Measurements from ENCODE around the gene PDE2A. TPM values are rescaled to one million over a fixed set of nuclear protein-coding genes. Genes with fewer than 3 reads are reported as not detected.

The PDE2A gene
- total RNA-seq, 1 donor from 2014 or later: 1.4 TPM

DNA sequence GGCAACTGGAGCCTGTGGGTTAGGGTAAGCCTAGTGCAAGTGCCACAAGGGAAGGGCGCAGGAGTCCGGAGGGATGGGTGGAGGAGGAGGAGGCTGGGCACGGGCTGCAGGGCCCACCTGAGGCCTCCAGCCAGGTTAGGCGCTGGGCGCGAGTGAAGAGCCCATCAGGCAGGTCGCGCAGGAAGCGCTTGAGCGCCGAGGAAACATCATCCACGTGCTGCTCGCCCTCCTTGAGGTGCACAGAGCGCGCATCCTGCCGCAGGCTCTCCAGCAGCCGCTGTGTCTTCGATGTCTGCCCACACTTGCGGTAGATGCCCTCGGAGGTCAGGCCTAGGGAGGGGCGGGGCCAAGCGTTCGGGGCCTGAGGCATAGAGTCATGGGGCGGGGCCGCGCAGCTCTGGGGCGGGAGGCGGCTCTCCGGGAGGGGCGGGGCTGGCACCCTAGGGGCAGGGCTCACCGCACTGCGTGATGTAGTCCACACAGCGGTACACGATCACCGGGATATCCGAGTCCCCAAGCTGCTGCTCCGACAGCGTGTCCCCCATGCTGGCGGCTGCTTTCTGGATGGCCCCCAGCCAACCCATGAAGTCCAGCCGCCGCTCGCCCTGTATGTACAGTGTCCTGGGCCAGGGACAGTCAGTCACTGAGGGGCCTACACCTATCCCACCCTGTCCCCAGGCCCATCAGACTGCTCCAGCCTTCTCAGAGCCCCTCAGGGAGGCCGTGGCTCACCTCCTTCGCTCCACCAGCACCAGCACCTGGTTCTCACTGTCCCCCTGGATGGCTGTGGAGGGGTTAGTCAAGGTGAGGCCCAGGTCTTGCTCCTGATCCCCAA lies 22.9 kb upstream of the PDE2A start:
- intact Hi-C loops (cut with micrococcal nuclease): no loop called here
- H3K27me3 Mint-ChIP-seq: no peaks in the 10 kb centered on the region
- no peaks in the 10 kb centered on the region for H3K9me3 Mint-ChIP-seq
- ATAC-seq (ENCODE audit: low read depth): no peak
- no peak overlapping the region for H3K27ac Mint-ChIP-seq
- ChIA-PET POLR2A (no interaction called here), CTCF (no interaction called here)
- no peaks in the 10 kb centered on the region for H3K4me1 Mint-ChIP-seq
- H3K4me3 Mint-ChIP-seq: no peak overlapping the region
- DNase-seq: no peak
- peaks cover 92% of the 10 kb centered on the region for H3K36me3 Mint-ChIP-seq (ENCODE audit: low read depth)
- TF ChIP-seq, protein P1, sequence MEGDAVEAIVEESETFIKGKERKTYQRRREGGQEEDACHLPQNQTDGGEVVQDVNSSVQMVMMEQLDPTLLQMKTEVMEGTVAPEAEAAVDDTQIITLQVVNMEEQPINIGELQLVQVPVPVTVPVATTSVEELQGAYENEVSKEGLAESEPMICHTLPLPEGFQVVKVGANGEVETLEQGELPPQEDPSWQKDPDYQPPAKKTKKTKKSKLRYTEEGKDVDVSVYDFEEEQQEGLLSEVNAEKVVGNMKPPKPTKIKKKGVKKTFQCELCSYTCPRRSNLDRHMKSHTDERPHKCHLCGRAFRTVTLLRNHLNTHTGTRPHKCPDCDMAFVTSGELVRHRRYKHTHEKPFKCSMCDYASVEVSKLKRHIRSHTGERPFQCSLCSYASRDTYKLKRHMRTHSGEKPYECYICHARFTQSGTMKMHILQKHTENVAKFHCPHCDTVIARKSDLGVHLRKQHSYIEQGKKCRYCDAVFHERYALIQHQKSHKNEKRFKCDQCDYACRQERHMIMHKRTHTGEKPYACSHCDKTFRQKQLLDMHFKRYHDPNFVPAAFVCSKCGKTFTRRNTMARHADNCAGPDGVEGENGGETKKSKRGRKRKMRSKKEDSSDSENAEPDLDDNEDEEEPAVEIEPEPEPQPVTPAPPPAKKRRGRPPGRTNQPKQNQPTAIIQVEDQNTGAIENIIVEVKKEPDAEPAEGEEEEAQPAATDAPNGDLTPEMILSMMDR (IDR thresholded peaks at IDR 0.05): no peak

DNA sequence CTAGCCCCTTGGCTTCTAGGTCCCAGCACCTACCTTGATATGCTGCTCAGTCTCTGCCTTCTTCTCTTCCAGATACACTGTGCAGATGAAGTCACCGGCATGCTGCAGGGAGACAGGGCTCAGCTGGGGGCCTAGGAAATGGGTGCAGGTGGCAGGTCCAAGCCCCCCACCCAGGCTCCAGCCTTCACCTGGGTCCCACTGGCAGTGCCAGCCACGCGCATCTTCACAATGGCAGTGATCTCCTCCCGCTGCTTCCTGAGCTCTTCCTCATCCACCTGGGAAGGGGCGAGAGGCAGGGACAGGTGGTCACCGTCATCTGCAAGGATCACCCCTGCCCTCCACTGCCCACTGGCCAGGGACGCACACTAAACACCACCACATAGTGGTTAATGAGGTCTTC lies 21.1 kb upstream of the PDE2A start:
- ATAC-seq (ENCODE audit: low read depth) (no peak), DNase-seq (no peak)
- no peaks in the 10 kb centered on the region for H3K9me3 Mint-ChIP-seq
- peaks cover 94% of the 10 kb centered on the region for H3K36me3 Mint-ChIP-seq (ENCODE audit: low read depth)
- POLR2A ChIA-PET: no interaction called here
- H3K27ac Mint-ChIP-seq: no peak overlapping the region
- intact Hi-C loops (cut with micrococcal nuclease): no loop called here
- TF ChIP-seq, protein P1 (IDR thresholded peaks at IDR 0.05): no peak
- CTCF ChIA-PET: no interaction called here
- H3K4me1 Mint-ChIP-seq: no peaks in the 10 kb centered on the region
- H3K4me3 Mint-ChIP-seq: no peak overlapping the region
- H3K27me3 Mint-ChIP-seq: no peaks in the 10 kb centered on the region

DNA sequence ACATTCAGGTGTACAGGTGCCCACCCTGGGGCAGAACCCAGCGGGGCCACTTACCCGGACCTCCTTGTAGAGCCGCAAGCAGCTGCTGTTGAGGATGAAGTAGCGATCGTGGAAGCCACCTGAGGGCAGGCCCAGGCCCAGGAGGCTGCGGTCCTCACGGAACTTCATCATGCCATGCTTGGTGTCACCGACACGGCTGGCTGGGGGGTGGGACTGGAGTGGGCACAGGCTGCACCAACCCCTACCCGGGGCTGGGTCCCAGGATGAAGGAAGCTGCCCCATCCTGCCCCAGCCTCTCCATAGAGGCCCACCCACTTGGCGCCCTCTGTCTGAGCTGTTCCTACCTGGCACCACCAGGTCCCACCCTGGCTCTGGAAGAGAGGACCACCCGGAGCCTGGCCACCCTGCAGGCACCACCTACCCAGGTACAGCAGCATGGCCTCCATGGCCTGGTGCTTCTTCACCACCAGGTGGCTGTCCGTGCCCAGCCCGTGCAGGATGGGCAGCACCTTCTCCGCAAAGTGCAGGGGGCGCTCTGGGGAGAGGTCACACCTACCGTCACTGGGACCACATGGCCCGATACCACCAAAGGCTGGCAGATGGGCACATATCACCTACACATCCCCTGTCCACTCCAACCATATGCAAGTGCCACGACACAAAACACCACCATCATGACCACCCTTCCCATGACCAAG lies 19.2 kb upstream of the PDE2A start:
- peaks cover 94% of the 10 kb centered on the region for H3K36me3 Mint-ChIP-seq (ENCODE audit: low read depth)
- H3K4me1 Mint-ChIP-seq: no peaks in the 10 kb centered on the region
- no peak overlapping the region for H3K4me3 Mint-ChIP-seq
- TF ChIP-seq, protein P1 (IDR thresholded peaks at IDR 0.05): no peak
- no peak overlapping the region for H3K27ac Mint-ChIP-seq
- POLR2A ChIA-PET: no interaction called here
- ATAC-seq (ENCODE audit: low read depth) (no peak), DNase-seq (no peak)
- CTCF ChIA-PET: no interaction called here
- no peaks in the 10 kb centered on the region for H3K9me3 Mint-ChIP-seq
- no peaks in the 10 kb centered on the region for H3K27me3 Mint-ChIP-seq
- intact Hi-C loops (cut with micrococcal nuclease): no loop called here

DNA sequence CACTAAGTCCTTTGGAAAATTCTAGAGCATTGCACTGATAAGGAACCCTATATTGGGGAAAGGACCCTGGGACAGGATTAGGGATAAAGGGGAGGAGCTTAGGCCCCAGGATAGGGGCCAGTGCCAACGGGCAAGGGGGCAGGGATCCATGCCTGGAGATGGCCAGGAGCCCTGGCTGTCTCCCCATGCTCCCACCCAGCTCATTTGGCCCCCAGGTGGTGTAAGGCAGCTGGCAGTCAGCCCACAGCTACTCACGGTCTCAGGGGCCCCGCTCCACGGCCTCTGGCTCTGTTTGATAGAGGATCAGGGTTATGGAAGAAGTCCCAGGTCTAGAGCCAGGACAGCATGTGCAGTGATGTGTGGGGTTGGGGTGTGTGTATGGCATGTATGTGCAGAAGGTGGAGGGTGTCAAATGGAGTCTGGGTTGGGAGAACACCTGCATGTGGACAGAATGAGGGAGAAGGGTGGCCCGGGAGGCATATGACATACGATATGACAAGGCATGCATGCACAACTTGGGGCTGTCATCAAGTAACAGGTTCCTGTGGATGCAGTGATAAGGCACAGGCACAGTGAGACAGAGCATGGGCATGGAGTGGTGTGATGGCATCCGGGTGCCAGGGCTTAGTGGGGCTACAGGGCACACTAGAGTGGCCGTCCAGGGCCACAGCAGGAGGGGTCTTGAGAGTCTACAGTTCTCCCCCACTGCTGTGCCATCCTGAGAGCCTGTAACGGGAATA lies 18.4 kb upstream of the PDE2A start:
- TF ChIP-seq, protein P1 (IDR thresholded peaks at IDR 0.05): no peak
- CTCF ChIA-PET: no interaction called here
- peaks cover 94% of the 10 kb centered on the region for H3K36me3 Mint-ChIP-seq (ENCODE audit: low read depth)

DNA sequence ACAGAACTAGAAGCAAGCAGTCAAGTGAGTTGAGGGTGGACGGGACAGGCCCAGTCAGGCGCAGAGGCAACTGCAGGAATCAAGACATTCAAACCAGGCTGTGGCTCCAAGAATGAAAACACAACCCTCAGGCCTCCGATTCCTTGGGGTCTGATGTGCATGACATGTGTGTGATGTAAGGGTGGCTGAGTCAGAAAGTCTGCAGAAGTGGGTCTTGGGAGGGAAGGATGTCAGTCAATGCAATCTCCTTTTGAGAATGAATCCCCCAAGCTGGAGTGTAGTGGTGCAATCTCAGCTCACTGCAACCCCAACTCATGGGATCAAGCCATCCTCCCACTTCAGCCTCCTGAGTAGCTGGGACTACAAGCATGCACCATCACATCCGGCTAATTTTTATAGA lies 15.9 kb upstream of the PDE2A start:
- H3K36me3 Mint-ChIP-seq (ENCODE audit: low read depth): peaks cover 89% of the 10 kb centered on the region
- H3K4me1 Mint-ChIP-seq: no peaks in the 10 kb centered on the region
- TF ChIP-seq, protein P1 (IDR thresholded peaks at IDR 0.05): no peak
- no peaks in the 10 kb centered on the region for H3K9me3 Mint-ChIP-seq
- no peak overlapping the region for H3K4me3 Mint-ChIP-seq
- H3K27ac Mint-ChIP-seq: no peak overlapping the region
- H3K27me3 Mint-ChIP-seq: no peaks in the 10 kb centered on the region
- intact Hi-C loops (cut with micrococcal nuclease): no loop called here
- ATAC-seq (ENCODE audit: low read depth) (no peak), DNase-seq (no peak)
- CTCF ChIA-PET: no interaction called here
- POLR2A ChIA-PET: no interaction called here

More for the DNA sequence above, 18.4 kb upstream of the PDE2A start:
- intact Hi-C loops (cut with micrococcal nuclease): no loop called here
- Mint-ChIP-seq H3K27me3 (no peaks in the 10 kb centered on the region), H3K9me3 (no peaks in the 10 kb centered on the region), H3K4me1 (no peaks in the 10 kb centered on the region), H3K4me3 (no peak overlapping the region), H3K27ac (no peak overlapping the region)
- POLR2A ChIA-PET: no interaction called here
- DNase-seq (no peak), ATAC-seq (ENCODE audit: low read depth) (no peak)
